ENCODE results near the gene MOB3C. TPM values are rescaled to one million over a fixed set of nuclear protein-coding genes. Genes with fewer than 3 reads are reported as not detected.
"Not testable (repeated sequence)": the region's sequence is repeated elsewhere in the genome, so short reads cannot be mapped to it uniquely, and the experiment has no call there.

MOB3C gene
- total RNA-seq, 4 donors from 2014 or later, result 15.1 to 22.3 (median 17.1) TPM

GRCh38 chr1:46656643-46657042 lies 40.0 kb upstream of the MOB3C start:
- H3K9me3 ChIP-seq, result peaks cover 0 to 3% (median 0%) of the 10 kb centered on the region in 4 donors
- no peak overlapping the region for H3K4me3 ChIP-seq
- DNase-seq (ENCODE audit: low spot score in 2 of 2), result no peak
- H3K27ac ChIP-seq, result no peak overlapping the region
- H3K27me3 ChIP-seq, result no peaks in the 10 kb centered on the region
- peaks cover 0 to 83% (median 3%) of the 10 kb centered on the region in 3 donors for H3K36me3 ChIP-seq
- no peaks in the 10 kb centered on the region for H3K4me1 ChIP-seq
- 73 to 83% methylated on average over 2 of the region's 2 CpGs for WGBS, 2 donors
- no peak for TF ChIP-seq EP300 (IDR thresholded peaks at IDR 0.05)

- Histone ChIP-seq H3K27ac (no peak overlapping the region), H3K9me3 (peaks cover 0 to 3% (median 0%) of the 10 kb centered on the region in 4 donors), H3K4me3 (no peak overlapping the region), H3K4me1 (no peaks in the 10 kb centered on the region), H3K27me3 (no peaks in the 10 kb centered on the region), H3K36me3 (peaks cover 0 to 90% (median 3%) of the 10 kb centered on the region in 3 donors)
- DNase-seq (ENCODE audit: low spot score in 2 of 2), result no peak
- TF ChIP-seq EP300 (IDR thresholded peaks at IDR 0.05), result no peak
- TF ChIP-seq POLR2A (IDR thresholded peaks at IDR 0.05), result no peak
- no peak for TF ChIP-seq CTCF (IDR thresholded peaks at IDR 0.05)
Measured at GRCh38 chr1:46655848-46656247, 39.2 kb upstream of the MOB3C start.

GRCh38 chr1:46654698-46655097 lies 38.1 kb upstream of the MOB3C start:
- WGBS, 2 donors, result 96 to 98% methylated on average over 2 of the region's 2 CpGs
- not testable (repeated sequence) for H3K4me1 ChIP-seq; DNase-seq (ENCODE audit: low spot score in 2 of 2); H3K27ac ChIP-seq; H3K27me3 ChIP-seq; H3K4me3 ChIP-seq
- H3K9me3 ChIP-seq, result peaks cover 0 to 13% (median 0%) of the 10 kb centered on the region in 4 donors
- H3K36me3 ChIP-seq, result peaks cover 0 to 96% (median 3%) of the 10 kb centered on the region in 3 donors

- WGBS, 2 donors, result 73 to 77% methylated on average over 1 of the region's 1 CpG
- peaks cover 0 to 97% (median 3%) of the 10 kb centered on the region in 3 donors for H3K36me3 ChIP-seq
- H3K9me3 ChIP-seq, result peaks cover 0 to 20% (median 0%) of the 10 kb centered on the region in 4 donors
- H3K27ac ChIP-seq, result no peak overlapping the region
- no peak overlapping the region for H3K4me3 ChIP-seq
- no peaks in the 10 kb centered on the region for H3K27me3 ChIP-seq
- no peak for DNase-seq (ENCODE audit: low spot score in 2 of 2)
- no peak for TF ChIP-seq POLR2A (IDR thresholded peaks at IDR 0.05)
- no peaks in the 10 kb centered on the region for H3K4me1 ChIP-seq
Measured at GRCh38 chr1:46654012-46654411, 37.4 kb upstream of the MOB3C start.

GRCh38 chr1:46653405-46653958 lies 36.9 kb upstream of the MOB3C start:
- H3K4me3 ChIP-seq, result no peak overlapping the region
- peaks cover 0 to 20% (median 0%) of the 10 kb centered on the region in 4 donors for H3K9me3 ChIP-seq
- no peak overlapping the region for H3K27ac ChIP-seq
- 64% methylated on average over 2 of the region's 2 CpGs for WGBS, 2 donors
- no peaks in the 10 kb centered on the region for H3K4me1 ChIP-seq
- H3K27me3 ChIP-seq, result no peaks in the 10 kb centered on the region
- DNase-seq (ENCODE audit: low spot score in 2 of 2), result no peak
- peaks cover 0 to 98% (median 3%) of the 10 kb centered on the region in 3 donors for H3K36me3 ChIP-seq
- no peak for TF ChIP-seq POLR2A (IDR thresholded peaks at IDR 0.05)
- no peak for TF ChIP-seq CTCF (IDR thresholded peaks at IDR 0.05)
- no peak for TF ChIP-seq EP300 (IDR thresholded peaks at IDR 0.05)

GRCh38 chr1:46652321-46653100 lies 35.9 kb upstream of the MOB3C start:
- Histone ChIP-seq H3K4me3 (no peak overlapping the region), H3K27me3 (no peaks in the 10 kb centered on the region), H3K9me3 (peaks cover 0 to 20% (median 0%) of the 10 kb centered on the region in 4 donors), H3K36me3 (peaks cover 0 to 99% (median 0%) of the 10 kb centered on the region in 3 donors), H3K27ac (no peak overlapping the region), H3K4me1 (no peaks in the 10 kb centered on the region)
- TF ChIP-seq EP300 (IDR thresholded peaks at IDR 0.05) (no peak), POLR2A (IDR thresholded peaks at IDR 0.05) (no peak)
- 70 to 77% methylated on average over 6 of the region's 6 CpGs for WGBS, 2 donors
- no peak for DNase-seq (ENCODE audit: low spot score in 2 of 2)

GRCh38 chr1:46651152-46651551 lies 34.5 kb upstream of the MOB3C start:
- not testable (repeated sequence) for H3K4me3 ChIP-seq; H3K4me1 ChIP-seq; DNase-seq (ENCODE audit: low spot score in 2 of 2); H3K27me3 ChIP-seq; H3K27ac ChIP-seq
- 93 to 100% methylated on average over 2 to 3 of the region's 3 CpGs for WGBS, 2 donors
- H3K9me3 ChIP-seq, result peaks cover 0 to 20% (median 0%) of the 10 kb centered on the region in 4 donors
- peaks cover 0 to 96% (median 0%) of the 10 kb centered on the region in 3 donors for H3K36me3 ChIP-seq

Data from tibial nerve (tissue), 4 donors.